Ecto neural progenitor cell (in vitro differentiated cells): ENCODE results near the gene RELCH.
"Not testable (repeated sequence)": the region's sequence is repeated elsewhere in the genome, so short reads cannot be mapped to it uniquely, and the experiment has no call there.

Experiments used
- DNase-seq: peaks from one replicate; pipeline ENCODE4 v3.0.0-alpha.2; 2018; ENCODE audit warnings: low spot score

RELCH gene, protein sequence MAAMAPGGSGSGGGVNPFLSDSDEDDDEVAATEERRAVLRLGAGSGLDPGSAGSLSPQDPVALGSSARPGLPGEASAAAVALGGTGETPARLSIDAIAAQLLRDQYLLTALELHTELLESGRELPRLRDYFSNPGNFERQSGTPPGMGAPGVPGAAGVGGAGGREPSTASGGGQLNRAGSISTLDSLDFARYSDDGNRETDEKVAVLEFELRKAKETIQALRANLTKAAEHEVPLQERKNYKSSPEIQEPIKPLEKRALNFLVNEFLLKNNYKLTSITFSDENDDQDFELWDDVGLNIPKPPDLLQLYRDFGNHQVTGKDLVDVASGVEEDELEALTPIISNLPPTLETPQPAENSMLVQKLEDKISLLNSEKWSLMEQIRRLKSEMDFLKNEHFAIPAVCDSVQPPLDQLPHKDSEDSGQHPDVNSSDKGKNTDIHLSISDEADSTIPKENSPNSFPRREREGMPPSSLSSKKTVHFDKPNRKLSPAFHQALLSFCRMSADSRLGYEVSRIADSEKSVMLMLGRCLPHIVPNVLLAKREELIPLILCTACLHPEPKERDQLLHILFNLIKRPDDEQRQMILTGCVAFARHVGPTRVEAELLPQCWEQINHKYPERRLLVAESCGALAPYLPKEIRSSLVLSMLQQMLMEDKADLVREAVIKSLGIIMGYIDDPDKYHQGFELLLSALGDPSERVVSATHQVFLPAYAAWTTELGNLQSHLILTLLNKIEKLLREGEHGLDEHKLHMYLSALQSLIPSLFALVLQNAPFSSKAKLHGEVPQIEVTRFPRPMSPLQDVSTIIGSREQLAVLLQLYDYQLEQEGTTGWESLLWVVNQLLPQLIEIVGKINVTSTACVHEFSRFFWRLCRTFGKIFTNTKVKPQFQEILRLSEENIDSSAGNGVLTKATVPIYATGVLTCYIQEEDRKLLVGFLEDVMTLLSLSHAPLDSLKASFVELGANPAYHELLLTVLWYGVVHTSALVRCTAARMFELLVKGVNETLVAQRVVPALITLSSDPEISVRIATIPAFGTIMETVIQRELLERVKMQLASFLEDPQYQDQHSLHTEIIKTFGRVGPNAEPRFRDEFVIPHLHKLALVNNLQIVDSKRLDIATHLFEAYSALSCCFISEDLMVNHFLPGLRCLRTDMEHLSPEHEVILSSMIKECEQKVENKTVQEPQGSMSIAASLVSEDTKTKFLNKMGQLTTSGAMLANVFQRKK

DNA sequence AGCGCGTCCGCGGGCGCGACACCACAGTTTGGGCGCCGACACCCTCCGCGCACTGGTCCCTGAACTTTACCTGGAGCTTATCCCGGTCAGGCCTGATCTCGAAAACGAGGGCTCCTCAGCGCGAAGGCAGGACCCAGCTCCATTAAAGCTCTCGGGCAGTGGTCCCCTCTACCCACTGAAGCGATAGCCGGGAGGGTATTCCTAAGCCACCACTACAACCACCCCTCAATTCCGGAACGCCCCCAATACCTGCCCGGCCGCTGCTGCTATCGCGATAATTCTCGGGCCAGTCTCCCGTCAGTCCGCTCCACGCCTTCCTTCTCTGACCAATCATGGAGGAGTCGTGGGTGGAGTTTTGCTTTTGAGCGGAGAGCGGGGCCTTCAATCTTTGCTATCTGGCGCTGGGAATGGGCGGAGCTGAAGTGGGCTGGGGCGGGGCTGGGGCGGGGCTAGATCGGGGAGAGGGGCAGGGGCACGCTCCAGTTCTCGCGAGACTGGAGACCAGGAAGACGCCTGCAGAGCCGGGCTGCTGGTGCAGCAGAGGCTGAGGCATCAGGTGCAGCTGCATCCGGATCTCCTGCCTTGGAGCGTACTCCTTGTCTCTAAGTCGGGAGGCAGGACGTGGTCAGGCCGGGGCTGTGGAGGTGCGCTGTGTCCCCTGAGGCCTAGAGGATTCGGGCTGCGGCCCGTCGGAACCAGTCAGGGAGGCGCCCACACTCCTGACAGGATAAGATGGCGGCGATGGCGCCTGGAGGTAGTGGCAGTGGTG, at the start of gene RELCH, which contains the start of gene PIGN:
TSS of gene RELCH (plus strand) at position 482 of the 769 bp plus-strand sequence. CDS start at position 733, 251 bp downstream.
TSS of gene PIGN (minus strand) at position 283 of the 769 bp plus-strand sequence. CDS start 25,703 bp downstream, outside the sequence.
- DNase-seq: peak; percentile 97

DNA sequence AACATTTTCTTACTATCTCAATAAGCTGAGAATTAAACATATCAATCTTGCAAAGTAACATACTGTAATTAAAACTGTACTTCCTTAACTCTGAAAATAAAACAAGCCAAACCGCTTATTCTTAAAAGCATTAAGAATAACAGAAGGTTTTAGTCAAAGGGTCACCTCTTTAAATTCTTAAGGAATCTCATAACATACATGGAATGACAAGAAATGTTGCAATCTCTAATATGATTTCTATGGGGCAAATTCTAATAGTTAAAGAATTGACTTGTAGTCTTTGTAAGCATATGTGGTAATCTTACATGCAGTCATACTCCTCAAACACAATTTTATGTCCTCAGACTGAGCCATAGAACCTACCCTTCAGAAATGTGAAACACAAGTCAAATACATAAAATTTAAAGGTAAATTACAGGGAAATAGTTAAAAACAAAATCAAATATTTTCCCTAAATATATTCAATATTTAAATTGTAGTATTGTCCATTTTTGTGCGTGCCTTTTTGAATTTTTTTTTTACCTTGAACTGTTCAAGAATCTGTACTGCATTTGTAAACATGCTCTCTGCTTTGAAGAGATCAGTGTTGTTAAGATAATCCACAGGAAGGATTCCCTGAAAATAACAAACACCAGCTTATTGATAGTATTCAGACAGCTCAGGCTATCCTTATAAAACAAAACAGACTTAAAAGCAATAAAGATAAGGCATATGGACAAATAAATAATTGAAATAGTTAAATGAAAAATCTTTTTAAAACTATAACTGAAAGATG, 48.4 kb upstream of the RELCH start:
- no peak for DNase-seq

DNA sequence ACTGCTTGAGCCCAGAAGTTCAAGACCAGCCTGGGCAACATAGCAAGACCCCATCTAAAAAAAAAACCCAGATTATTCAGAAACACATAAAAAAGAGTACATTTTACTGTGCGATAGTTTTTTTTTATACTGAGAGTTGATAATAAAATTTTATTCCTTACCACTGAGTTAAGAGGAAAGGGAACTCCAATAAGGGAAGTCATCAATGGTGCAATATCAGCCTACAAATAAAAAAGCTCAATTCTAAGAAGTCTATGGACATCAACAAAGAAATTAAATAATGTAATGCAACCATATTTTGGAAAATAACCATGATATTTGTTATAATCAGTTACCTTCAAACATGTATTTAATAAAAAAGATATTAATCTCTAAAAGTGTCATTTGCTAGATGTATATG, 46.8 kb upstream of the RELCH start:
- no peak for DNase-seq

DNA sequence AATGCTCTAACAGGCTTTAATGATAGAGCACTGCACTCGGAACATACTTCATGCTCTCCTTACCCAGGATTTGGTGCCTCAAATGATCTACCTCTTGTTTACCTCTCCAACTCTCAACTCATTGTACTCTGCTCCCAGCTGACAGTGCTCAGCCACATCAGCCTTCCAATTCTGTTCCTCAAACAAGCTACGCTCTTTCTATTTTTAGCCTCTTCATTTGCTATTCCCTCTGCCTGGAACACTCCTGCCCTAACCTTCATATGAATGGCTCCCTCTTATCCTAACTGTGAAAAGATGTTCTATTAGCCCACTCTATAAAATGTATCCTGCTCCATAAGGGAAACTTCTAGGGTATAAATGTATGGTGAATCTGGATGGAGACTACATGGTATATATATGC, 42.7 kb upstream of the RELCH start:
- no peak for DNase-seq

DNA sequence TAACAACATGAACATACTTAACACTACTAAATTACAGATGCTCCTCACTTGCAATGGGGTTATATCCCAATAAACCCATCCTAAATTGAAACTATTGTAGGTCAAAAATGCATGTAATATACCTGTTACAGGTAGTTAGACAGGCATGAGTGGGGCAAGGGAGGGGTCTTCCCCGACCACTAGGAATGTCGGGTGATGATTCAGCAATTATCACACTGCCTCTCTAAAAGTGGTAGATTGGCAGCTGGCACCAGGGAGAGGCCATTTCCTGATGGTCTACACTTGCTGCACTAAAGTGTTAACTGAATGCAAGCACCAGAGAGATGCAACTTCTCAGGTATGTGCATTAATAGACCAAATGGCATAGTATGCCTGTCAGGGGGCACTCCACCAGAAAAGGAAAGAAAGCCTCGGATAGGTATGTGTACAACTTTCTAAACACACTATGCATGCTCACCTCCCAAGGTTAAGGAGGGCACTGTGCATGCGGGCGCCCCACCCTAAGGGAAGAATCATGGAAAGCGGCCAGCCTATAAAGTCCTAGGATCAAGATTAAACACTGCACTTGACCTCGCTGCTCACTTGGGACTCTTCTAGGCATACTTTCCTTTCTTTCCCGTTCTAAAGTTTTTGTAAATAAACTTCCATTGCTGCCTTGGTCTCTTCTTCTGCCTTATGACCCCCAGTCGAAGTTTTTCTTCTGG, 35.8 kb upstream of the RELCH start:
- no peak for DNase-seq

DNA sequence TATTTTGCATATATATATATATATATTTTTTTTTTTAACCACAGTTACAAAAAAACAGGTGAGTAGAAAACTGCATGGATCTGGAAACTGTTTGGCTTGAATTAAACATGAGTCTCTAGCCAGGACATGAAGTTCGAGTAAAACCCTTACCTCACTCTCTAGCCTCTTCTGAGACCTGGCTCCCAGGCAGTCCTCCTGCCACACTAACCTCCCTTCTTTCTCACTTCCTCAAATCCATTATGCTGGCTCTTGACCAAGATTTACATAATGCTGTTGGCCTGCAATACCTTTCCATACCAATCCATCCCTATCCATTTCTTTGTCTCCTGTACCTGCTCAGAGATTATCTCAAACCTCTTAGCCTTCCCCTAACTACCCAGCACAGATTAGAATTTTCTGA, 34.2 kb upstream of the RELCH start:
- no peak for DNase-seq

DNA sequence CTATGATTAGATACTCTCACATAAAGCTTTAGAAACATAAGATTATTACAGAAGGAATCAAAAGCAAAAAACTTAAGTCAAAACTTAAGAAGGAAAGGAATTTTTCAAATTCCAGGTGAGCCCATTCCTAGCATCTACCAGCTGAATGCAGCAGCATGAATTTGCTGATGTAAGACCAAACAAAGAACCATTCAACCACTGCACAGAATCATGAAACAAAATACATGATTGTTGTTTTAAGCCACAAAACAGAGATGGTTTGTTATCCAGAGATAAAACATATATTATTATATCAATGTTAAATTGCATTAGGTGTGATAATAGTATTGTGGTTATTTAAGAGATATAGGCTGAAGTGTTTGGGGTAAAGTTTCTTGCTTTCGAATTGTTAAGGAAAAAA, 29.2 kb upstream of the RELCH start:
- DNase-seq: no peak

DNA sequence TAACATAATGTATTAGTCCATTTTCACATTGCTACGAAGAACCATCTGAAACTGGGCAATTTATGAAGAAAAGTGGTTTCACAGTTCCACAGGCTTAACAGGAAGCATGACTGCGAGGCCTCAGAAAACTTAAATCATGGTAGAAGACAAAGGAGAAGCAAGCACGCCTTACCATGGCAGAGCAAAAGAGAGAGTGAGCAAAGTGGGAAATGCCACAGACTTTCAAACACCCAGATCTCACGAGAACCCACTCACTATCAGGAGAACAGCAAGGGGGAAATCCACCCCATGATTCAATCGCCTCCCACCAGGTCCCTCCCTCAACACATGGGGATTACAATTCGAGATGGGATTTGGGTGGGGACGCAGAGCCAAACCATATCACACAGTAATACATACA, 22.7 kb upstream of the RELCH start:
- no peak for DNase-seq

DNA sequence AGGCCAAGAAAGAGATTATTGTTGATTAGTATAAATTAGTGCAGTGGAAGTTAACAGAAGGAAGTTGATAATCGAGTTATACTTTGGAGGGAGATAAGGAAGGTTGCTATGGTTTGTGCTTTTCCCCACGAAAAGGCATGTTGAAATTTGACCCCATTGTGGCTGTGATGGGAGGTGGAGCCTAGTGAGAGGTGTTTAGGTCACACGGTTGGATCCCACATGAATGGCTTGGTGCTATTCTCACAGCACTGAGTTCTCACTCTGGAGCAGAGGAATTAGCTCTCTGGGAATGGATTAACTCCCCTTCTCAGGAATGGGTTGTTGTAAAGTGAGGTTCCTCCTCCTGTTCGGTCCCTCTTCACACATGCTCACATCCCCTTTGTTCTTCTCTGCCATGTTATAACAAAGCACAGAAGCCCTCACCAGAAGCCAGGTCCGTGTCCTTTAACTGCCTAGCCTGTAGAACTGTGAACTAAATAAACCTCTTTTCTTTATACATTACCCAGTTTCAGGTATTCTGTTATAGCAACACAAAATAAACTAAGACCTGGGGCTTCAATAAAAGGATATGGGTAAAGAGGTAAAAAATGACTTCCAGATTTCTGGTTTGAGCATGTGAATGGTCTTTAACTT, 22.1 kb upstream of the RELCH start:
- DNase-seq: no peak

DNA sequence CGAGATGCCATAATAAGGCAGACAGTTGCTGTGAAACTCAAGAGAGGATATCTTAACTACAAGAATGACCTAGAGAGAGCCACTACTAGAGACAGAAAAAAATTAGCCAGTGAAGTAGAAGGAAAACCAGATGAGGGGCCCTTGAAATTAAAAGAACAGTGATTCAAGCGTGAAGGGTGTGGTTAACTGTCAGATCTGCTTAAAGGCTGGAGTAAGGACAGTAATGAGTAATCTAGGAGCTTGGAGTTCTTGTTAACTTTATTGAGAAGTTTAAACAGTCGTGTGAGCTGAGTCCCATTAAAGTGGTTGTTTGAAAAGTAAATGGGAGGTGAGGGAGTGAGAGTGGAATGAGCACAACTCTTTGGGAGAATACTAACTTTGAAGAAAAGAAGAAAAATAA, 21.5 kb upstream of the RELCH start:
- no peak for DNase-seq

DNA sequence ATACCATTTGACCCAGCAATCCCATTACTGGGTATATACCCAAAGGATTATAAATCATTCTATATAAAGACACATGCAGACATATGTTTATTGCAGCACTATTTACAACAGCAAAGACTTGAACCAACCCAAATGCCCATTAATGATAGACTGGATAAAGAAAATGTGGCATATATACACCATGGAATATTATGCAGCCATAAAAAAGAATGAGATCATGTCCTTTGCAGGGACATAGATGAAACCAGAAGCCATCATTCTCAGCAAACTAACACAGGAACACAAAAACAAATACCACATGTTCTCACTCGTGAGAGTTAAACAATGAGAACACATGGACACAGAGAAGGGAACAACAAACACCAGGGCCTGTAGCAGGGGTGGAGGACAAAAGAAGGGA, 20.5 kb upstream of the RELCH start:
- not testable (repeated sequence) for DNase-seq

DNA sequence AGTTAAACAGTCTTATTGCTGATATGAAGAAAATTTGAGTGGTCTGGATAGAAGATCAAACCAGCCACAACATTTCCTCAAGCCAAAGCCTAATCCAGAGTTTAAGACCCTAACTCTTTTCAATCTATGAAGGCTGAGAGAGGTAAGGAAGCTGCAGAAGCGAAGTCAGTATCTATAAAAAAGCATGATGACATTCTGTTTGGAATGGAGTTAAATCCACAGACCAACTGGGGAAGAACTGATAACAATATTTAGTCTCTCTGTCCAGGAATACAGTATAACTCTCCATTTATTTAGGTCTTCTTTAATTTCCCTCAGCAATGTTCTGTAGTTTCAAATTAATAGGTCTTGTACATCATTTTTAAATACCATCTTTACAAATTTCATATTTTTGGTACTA, 16.2 kb upstream of the RELCH start:
- DNase-seq: no peak

DNA sequence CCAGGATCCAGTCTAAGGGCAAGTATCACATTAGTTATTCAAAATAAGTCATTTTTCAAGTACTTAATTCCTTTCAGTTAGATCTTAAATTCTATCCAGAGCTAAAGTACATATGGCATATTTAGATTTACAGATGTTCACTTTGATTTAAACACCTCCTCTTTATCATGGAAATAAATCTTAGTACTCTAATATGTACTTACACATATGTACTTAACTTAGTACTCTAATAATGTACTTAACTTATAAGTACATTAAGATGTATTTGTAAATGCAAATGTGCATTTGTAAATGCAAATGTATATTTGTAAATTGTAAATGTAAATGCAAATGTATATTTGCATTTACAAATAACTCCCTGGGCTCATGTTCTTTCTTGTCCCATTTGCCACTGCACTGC, 14.8 kb upstream of the RELCH start:
- no peak for DNase-seq

DNA sequence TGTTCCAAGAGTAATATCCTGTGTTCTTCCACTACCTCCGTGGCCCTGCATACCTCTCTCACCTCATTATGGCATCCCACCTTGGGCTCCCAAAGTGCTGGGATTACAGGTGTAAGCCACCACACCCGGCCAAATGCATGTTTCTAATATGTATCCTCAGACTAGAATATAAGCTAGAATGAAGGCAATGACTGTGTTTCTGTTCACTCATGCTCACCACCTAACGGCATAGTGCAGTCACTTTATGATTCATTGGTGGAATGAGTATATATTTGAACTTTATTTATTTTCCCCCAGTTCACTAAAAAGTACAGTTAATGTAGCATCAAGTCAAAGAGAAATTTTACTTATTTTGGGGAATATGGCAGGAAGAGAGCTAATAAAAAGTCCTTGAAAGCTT, 11.5 kb upstream of the RELCH start:
- no peak for DNase-seq

DNA sequence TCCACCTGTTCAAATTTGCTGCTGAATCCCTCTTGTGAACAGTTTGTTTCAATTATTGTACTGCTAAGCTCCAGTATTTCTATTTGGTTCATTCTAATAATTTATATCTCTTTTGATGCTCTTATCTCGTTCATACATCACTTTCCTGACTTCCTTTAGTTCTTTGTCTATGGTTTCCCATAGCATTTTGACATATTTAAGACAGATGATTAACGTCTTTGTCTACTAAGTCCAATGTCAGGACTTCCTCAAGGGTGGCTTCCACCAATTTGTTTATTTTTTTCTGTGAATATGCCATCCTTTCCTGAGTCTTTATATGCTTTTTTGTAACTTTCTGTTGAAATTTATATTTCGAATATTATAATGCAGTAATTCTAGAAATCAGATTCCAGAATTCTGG, 9.8 kb upstream of the RELCH start:
- DNase-seq: no peak

DNA sequence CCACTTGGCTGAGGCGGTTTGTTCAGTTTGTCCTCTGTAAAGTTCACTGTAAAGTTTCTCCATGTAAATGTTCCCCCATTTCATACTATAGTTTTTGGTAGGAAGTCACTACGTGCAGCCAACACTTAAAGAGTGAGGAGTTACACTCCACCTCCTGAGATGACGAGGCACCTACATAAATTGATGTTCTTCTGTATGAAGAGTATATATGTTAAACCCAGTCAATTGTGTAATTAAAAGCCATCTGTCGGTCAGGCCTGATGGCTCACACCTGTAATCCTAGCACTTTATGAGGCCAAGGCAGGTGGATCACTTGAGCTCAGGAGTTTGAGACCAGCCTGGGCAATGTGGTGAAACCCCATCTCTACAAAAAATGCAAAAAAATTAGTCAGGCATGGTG, 7.8 kb upstream of the RELCH start:
- DNase-seq: no peak

DNA sequence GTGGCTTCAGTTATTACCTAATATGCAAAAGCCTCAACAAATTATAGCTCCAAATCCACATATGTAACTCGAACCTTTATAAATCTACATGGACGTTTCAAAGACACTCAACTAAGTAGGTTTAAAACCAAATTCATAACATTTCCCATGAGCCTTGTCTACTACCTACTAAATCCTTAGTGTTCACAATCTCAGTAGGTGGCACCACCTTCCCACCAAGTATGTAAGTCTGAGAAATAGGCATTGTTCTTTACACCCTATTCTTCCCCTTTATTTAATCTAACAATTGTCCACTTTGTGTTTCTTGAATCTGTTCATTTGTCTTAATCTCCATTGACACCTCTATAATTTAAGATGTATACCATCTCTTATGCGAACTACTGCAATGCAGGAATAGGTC, 4.8 kb upstream of the RELCH start:
- DNase-seq: no peak

DNA sequence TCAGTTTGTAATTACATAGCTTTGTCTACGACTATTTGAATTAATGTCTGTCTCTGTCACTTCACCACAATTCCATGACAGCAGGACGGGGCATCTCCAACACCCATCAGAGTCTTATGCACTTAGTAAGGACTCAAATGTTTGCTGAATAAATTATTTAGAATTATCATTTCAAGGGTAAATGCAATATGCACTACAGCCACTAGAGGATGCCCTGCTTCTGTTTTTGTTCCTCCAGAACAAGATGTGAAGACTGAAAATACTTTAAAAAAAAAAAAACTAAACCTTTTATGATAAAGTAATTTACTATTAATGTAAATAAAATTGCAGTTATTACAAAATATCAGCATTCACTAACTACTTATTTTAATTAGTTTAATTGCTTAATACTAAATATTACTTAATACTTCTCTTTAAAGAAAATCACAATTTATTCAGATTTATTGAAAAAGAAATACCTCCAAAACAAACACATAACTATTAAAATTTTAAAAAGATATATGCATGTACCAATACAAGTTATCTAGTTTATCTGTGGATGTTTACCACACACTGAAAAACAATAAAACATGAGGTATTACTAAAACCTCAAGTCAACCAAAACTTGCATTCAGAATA, 3.4 kb upstream of the RELCH start:
- DNase-seq: no peak

DNA sequence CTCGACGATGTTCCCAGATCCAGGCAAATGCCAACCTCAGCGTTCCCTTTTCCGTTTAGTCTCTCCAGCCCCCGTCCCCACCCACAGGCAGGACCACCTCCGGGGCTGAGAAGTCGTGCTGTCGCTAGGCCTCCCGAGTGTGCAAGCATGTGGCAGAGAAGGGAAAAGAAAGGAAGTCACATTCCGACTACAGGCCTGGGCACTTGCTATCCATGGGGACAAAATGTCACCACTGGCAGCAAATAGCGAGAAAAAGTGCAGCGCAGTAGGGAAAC, 619 bp upstream of the RELCH start:
- no peak for DNase-seq
